HepG2 (cell line): ENCODE measurements around the gene GGA1. TPM values are rescaled to one million over a fixed set of nuclear protein-coding genes. Genes with fewer than 3 reads are reported as not detected.

Experiments
- ASH2L ChIP-seq: fragments of 300-600, 200-600 bp; sonication (generic); IDR thresholded peaks from 2 replicates; pipeline ENCODE4 v1.7.0; 2017; ENCODE audit warnings: low read depth, mild to moderate bottlenecking, moderate library complexity, mixed read lengths, low read length; ENCODE audit not compliant: insufficient read length
- ATF1 ChIP-seq: IDR thresholded peaks from 2 replicates; pipeline ENCODE4 v1.6.1; 2016; ENCODE audit warnings: mild to moderate bottlenecking, control low read depth
- ATRX ChIP-seq: sonication (generic); formaldehyde crosslinking; IDR thresholded peaks from 2 replicates; pipeline ENCODE4 v1.4.0; 2020; ENCODE audit warnings: missing genetic modification reagents, borderline replicate concordance
- BRF2 ChIP-seq: sonication (generic); formaldehyde crosslinking; IDR thresholded peaks from 2 replicates; pipeline ENCODE4 v1.8.1; 2022; ENCODE audit warnings: mild to moderate bottlenecking, missing genetic modification reagents
- CBX2 ChIP-seq, 2 experiments: fragments of 200-600 bp in 1 of 2; sonication (generic); formaldehyde crosslinking in 1 of 2; IDR thresholded peaks; 2 replicates each; pipeline versions ENCODE4 v1.7.0 to v1.8.1; 2018 to 2022; ENCODE audit warnings: low read depth in 2 of 2, low read length in 1 of 2, mild to moderate bottlenecking in 1 of 2, missing genetic modification reagents in 1 of 2
- CCAR2 ChIP-seq: fragments of 200-400 bp; formaldehyde crosslinking; optimal IDR thresholded peaks from 2 replicates; pipeline ENCODE3; 2018; ENCODE audit warnings: low read depth, mild to moderate bottlenecking, low read length, moderate library complexity
- ERF ChIP-seq: IDR thresholded peaks from 2 replicates; pipeline ENCODE4 v1.6.1; 2018; ENCODE audit warnings: missing biosample characterization, missing genetic modification reagents
- FOXO1 ChIP-seq: sonication (generic); formaldehyde crosslinking; IDR thresholded peaks from 2 replicates; pipeline ENCODE4 v1.4.0; 2020; ENCODE audit warnings: missing genetic modification reagents
- HDAC2 ChIP-seq: sonication (generic); formaldehyde crosslinking; IDR thresholded peaks from 2 replicates; pipeline ENCODE4 v1.4.0; 2020; ENCODE audit warnings: missing genetic modification reagents
- HDAC6 ChIP-seq: fragments of 200-600 bp; sonication (generic); IDR thresholded peaks from 2 replicates; pipeline ENCODE4 v1.7.0; 2017; ENCODE audit warnings: mild to moderate bottlenecking, antibody characterized with exemption, low read length, low read depth
- HMG20B ChIP-seq: conservative IDR thresholded peaks from 2 replicates; pipeline ENCODE4 v1.6.1; 2016; ENCODE audit warnings: missing genetic modification reagents, missing compliant biosample characterization
- HNF4A ChIP-seq: sonication (generic); formaldehyde crosslinking; IDR thresholded peaks from 2 replicates; pipeline ENCODE4 v1.4.0; 2020; ENCODE audit warnings: missing genetic modification reagents
- KMT2B ChIP-seq: IDR thresholded peaks from 2 replicates; pipeline ENCODE4 v1.6.1; 2016; ENCODE audit warnings: missing genetic modification reagents, missing compliant biosample characterization
- MED1 ChIP-seq: sonication (generic); formaldehyde crosslinking; IDR thresholded peaks from 2 replicates; pipeline ENCODE4 v1.4.0; 2020; ENCODE audit warnings: missing genetic modification reagents
- PHF8 ChIP-seq: sonication (generic); formaldehyde crosslinking; IDR thresholded peaks from 2 replicates; pipeline ENCODE4 v1.5.0; 2020; ENCODE audit warnings: missing genetic modification reagents
- PTBP1 ChIP-seq: fragments of 200-400 bp; formaldehyde crosslinking; IDR thresholded peaks from 2 replicates; pipeline ENCODE4 v1.6.1; 2018; ENCODE audit warnings: low read length, low read depth; ENCODE audit not compliant: poor library complexity, severe bottlenecking
- SMYD3 ChIP-seq: sonication (generic); formaldehyde crosslinking; IDR thresholded peaks from 2 replicates; pipeline ENCODE4 v1.8.1; 2023; ENCODE audit warnings: mild to moderate bottlenecking, missing genetic modification reagents
- SP4 ChIP-seq: sonication (generic); formaldehyde crosslinking; IDR thresholded peaks from 2 replicates; pipeline ENCODE4 v1.8.1; 2023; ENCODE audit warnings: mild to moderate bottlenecking, missing genetic modification reagents
- ZC3H4 ChIP-seq: sonication (generic); formaldehyde crosslinking; IDR thresholded peaks from 2 replicates; pipeline ENCODE4 v1.4.0; 2020; ENCODE audit warnings: missing genetic modification reagents, borderline replicate concordance
- ZNF124 ChIP-seq: sonication (generic); formaldehyde crosslinking; IDR thresholded peaks from 2 replicates; pipeline ENCODE4 v1.4.0; 2020; ENCODE audit warnings: missing genetic modification reagents
- ZNF260 ChIP-seq: sonication (generic); formaldehyde crosslinking; IDR thresholded peaks from 2 replicates; pipeline ENCODE4 v1.4.0; 2020; ENCODE audit warnings: missing genetic modification reagents, low read depth, mild to moderate bottlenecking, borderline replicate concordance
- ZNF263 ChIP-seq: sonication (generic); formaldehyde crosslinking; IDR thresholded peaks from 2 replicates; pipeline ENCODE4 v1.4.0; 2020; ENCODE audit warnings: missing genetic modification reagents
- ZNF432 ChIP-seq: sonication (generic); formaldehyde crosslinking; IDR thresholded peaks from 2 replicates; pipeline ENCODE4 v1.5.0; 2020; ENCODE audit warnings: missing genetic modification reagents, mild to moderate bottlenecking, borderline replicate concordance
- ZNF468 ChIP-seq: sonication (generic); formaldehyde crosslinking; IDR thresholded peaks from 2 replicates; pipeline ENCODE4 v1.8.0; 2022; ENCODE audit warnings: mild to moderate bottlenecking, moderate library complexity, missing genetic modification reagents
- ZNF530 ChIP-seq: sonication (generic); formaldehyde crosslinking; IDR thresholded peaks from 2 replicates; pipeline ENCODE4 v1.5.0; 2020; ENCODE audit warnings: low read depth, mild to moderate bottlenecking, missing genetic modification reagents
- ZNF703 ChIP-seq: sonication (generic); formaldehyde crosslinking; IDR thresholded peaks from 2 replicates; pipeline ENCODE4 v1.5.1; 2020; ENCODE audit warnings: missing genetic modification reagents, mild to moderate bottlenecking, moderate library complexity, borderline replicate concordance
- ZNF747 ChIP-seq: sonication (generic); formaldehyde crosslinking; IDR thresholded peaks from 2 replicates; pipeline ENCODE4 v1.8.1; 2023; ENCODE audit warnings: missing genetic modification reagents, mild to moderate bottlenecking, borderline replicate concordance
- polyA plus RNA-seq, 8 experiments: library from polyadenylated mRNA; depleted of rRNA in 3 of 8; stranded (reverse) in 7 of 8; unstranded in 1 of 8; fragments of >200 nt; fragmentation: Illumina TruSeq in 4 of 8; extraction: Trizol in 4 of 8; gene quantifications; 2 replicates each; pipeline versions ENCODE4 v1.2.1 to v1.2.3, GENCODE V29; 2011 to 2016; ENCODE audit warnings: low read depth in 4 of 8, missing spikeins in 1 of 8, mixed read lengths in 1 of 8; ENCODE audit not compliant: insufficient read depth in 1 of 8
- total RNA-seq, 5 experiments: library from RNA; depleted of rRNA; stranded (reverse); fragments of >200 nt; fragmentation: Illumina TruSeq; extraction: Trizol; gene quantifications; 2 replicates each; pipeline ENCODE4 v1.2.3, GENCODE V29; 2016; ENCODE audit warnings: low read depth in 1 of 5
- TF ChIP-seq, protein P1 (sequence below): sonication (generic); formaldehyde crosslinking; IDR thresholded peaks from 2 replicates; pipeline ENCODE4 v1.4.0; 2020; ENCODE audit warnings: mild to moderate bottlenecking, missing genetic modification reagents
- TF ChIP-seq, protein P2 (sequence below): sonication (generic); formaldehyde crosslinking; IDR thresholded peaks from 2 replicates; pipeline ENCODE4 v1.8.0; 2022; ENCODE audit warnings: mild to moderate bottlenecking, missing genetic modification reagents, moderate library complexity

GGA1 gene
- total and polyA plus RNA-seq, 2 of the 13 experiments (the other 11 are each of a cell fraction or from before 2014, with no cell fraction given) = 29.1 to 87.2 TPM

- TF ChIP-seq HDAC2 = no peak
- TF ChIP-seq ZNF432 = no peak
- no peak for TF ChIP-seq CBX2 (IDR thresholded peaks at IDR 0.05; ENCODE audit: low read depth, low read length)
- TF ChIP-seq CBX2 (CRISPR knock-in tag; IDR thresholded peaks at IDR 0.05; ENCODE audit: low read depth) = no peak
- no peak for TF ChIP-seq ZNF703 (CRISPR knock-in tag)
- TF ChIP-seq, protein P1, sequence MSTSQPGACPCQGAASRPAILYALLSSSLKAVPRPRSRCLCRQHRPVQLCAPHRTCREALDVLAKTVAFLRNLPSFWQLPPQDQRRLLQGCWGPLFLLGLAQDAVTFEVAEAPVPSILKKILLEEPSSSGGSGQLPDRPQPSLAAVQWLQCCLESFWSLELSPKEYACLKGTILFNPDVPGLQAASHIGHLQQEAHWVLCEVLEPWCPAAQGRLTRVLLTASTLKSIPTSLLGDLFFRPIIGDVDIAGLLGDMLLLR = no peak
- TF ChIP-seq SP4 (CRISPR knock-in tag) = no peak
- TF ChIP-seq MED1 (CRISPR knock-in tag) = peak; percentile 68; the same call in 1 of the 2 replicates
- TF ChIP-seq, protein P2, sequence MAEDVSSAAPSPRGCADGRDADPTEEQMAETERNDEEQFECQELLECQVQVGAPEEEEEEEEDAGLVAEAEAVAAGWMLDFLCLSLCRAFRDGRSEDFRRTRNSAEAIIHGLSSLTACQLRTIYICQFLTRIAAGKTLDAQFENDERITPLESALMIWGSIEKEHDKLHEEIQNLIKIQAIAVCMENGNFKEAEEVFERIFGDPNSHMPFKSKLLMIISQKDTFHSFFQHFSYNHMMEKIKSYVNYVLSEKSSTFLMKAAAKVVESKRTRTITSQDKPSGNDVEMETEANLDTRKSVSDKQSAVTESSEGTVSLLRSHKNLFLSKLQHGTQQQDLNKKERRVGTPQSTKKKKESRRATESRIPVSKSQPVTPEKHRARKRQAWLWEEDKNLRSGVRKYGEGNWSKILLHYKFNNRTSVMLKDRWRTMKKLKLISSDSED (CRISPR knock-in tag) = no peak
- no peak for TF ChIP-seq ATRX (CRISPR knock-in tag)
- no peak for TF ChIP-seq ZNF530 (CRISPR knock-in tag)
- no peak for TF ChIP-seq ZNF263 (CRISPR knock-in tag)
- no peak for TF ChIP-seq ZNF260 (CRISPR knock-in tag)
- TF ChIP-seq HDAC6 = no peak
- TF ChIP-seq ERF (CRISPR knock-in tag) = no peak
- TF ChIP-seq ZNF747 (CRISPR knock-in tag) = 0 out of 2 replicates have a peak, but pooled peaks have one; percentile 46
- no peak for TF ChIP-seq ZNF124 (CRISPR knock-in tag)
- no peak for TF ChIP-seq ZC3H4 (CRISPR knock-in tag)
- no peak for TF ChIP-seq ASH2L
- no peak for TF ChIP-seq BRF2
- peak; percentile 22; the same call in 1 of the 2 replicates for TF ChIP-seq PHF8 (CRISPR knock-in tag)
- TF ChIP-seq PTBP1 = no peak
- TF ChIP-seq FOXO1 (CRISPR knock-in tag) = peak; percentile 52; the same call in 1 of the 2 replicates
- TF ChIP-seq CCAR2 = no peak
- TF ChIP-seq ATF1 (CRISPR knock-in tag) = no peak
- no peak for TF ChIP-seq ZNF468 (CRISPR knock-in tag)
- TF ChIP-seq HMG20B = no peak
- no peak for TF ChIP-seq KMT2B
- TF ChIP-seq HNF4A (CRISPR knock-in tag) = peak; percentile 13; the same call in 1 of the 2 replicates
- TF ChIP-seq SMYD3 (CRISPR knock-in tag) = no peak
Observed at GRCh38 chr22:37566903-37567798, 41.5 kb upstream of the GGA1 start (continued).
